Heart left ventricle (tissue), 16 donors: ENCODE results near the gene RNF183. TPM values are rescaled to one million over a fixed set of nuclear protein-coding genes. Genes with fewer than 3 reads are reported as not detected.
"Not testable (repeated sequence)": the region's sequence is repeated elsewhere in the genome, so short reads cannot be mapped to it uniquely, and the experiment has no call there.

Experiments
- ATAC-seq, 4 donors: fragments of 200-7000 bp; cut with Tn5 transposase; one replicate each; pipeline ENCODE4 v1.9.1; 2020 to 2022; ENCODE audit warnings: moderate library complexity in 4 of 4, mild to moderate bottlenecking in 3 of 4, moderate number of reproducible peaks in 1 of 4
- DNase-seq, 5 donors: peaks; one replicate each; pipeline ENCODE4 v3.0.0-alpha.2; 2020
- H3K27ac ChIP-seq, 12 donors: fragments of 200-600 bp; sonication (generic) in 4 of 12; one replicate each; pipeline versions ENCODE4 v1.5.0 to v1.8.0; 2016 to 2022; ENCODE audit warnings: mild to moderate bottlenecking in 2 of 12
- H3K27me3 ChIP-seq, 9 donors: fragments of 200-600 bp; sonication (generic) in 2 of 9; one replicate each; pipeline versions ENCODE4 v1.5.1 to v1.8.0; 2016 to 2022; ENCODE audit warnings: mild to moderate bottlenecking in 3 of 9
- H3K36me3 ChIP-seq, 9 donors: fragments of 200-600 bp; sonication (generic) in 2 of 9; one replicate each; pipeline versions ENCODE4 v1.5.0 to v1.8.0; 2018 to 2022; ENCODE audit warnings: mild to moderate bottlenecking in 2 of 9
- H3K4me1 ChIP-seq, 12 donors: fragments of 200-600 bp; sonication (generic) in 4 of 12; one replicate each; pipeline versions ENCODE4 v1.5.0 to v1.8.0; 2016 to 2022; ENCODE audit warnings: mild to moderate bottlenecking in 3 of 12
- H3K4me3 ChIP-seq, 12 donors: fragments of 200-600 bp; sonication (generic) in 4 of 12; one replicate each; pipeline versions ENCODE4 v1.5.0 to v1.8.0; 2017 to 2022; ENCODE audit warnings: mild to moderate bottlenecking in 9 of 12, moderate library complexity in 4 of 12
- H3K9me3 ChIP-seq, 12 donors: fragments of 200-600 bp; sonication (generic) in 4 of 12; one replicate each; pipeline versions ENCODE4 v1.5.0 to v1.8.0; 2016 to 2022; ENCODE audit warnings: mild to moderate bottlenecking in 1 of 12
- CTCF ChIP-seq, 12 donors: fragments of 200-600 bp; sonication (generic) in 4 of 12; IDR thresholded peaks; one replicate each; pipeline versions ENCODE4 v1.5.0 to v1.8.0; 2018 to 2022; ENCODE audit warnings: antibody characterized with exemption in 12 of 12, mild to moderate bottlenecking in 5 of 12
- POLR2A ChIP-seq, 2 donors: fragments of 450-650 bp; IDR thresholded peaks; one replicate each; pipeline ENCODE4 v1.6.1; 2017; ENCODE audit warnings: antibody characterized with exemption in 2 of 2, mild to moderate bottlenecking in 2 of 2, moderate library complexity in 2 of 2
- WGBS, 4 donors: extraction: QIAGEN DNeasy Blood & Tissue Kit in 2 of 4; methylation state at CpG; one replicate each; pipeline versions ENCODE4 v1.1.5 to v1.1.7; 2013 to 2018; 5-methylcytosine and 5-hydroxymethylcytosine counted together
- intact Hi-C, 10 donors: fragments of 100-400 bp; cut with DNase I; formaldehyde crosslinking; loops; one replicate each; pipeline versions ENCODE4 v1.11.1 to v1.14.2; 2022
- polyA plus RNA-seq, 2 donors: library from polyadenylated mRNA; stranded (reverse); fragments of 200-250 nt; gene quantifications; one replicate each; pipeline ENCODE4 v1.2.3, GENCODE V29; 2013
- total RNA-seq, 9 donors: library from RNA; depleted of rRNA in 2 of 9; stranded (reverse); fragments of >200 nt in 2 of 9; fragmentation: NEBNext Ultra II Directional in 3 of 9; extraction: Animal tissue kit (Norgen Biotek cat#: 25700) in 3 of 9; gene quantifications; one replicate each; pipeline versions ENCODE4 v1.1.0 to v1.2.4, GENCODE V29; 2016 to 2023
- donor health status: ischemic (EF 13 %, LVEDD 7.1; RV severe dilation, severe dysfunction).
- donor health status: healthy with polysubstance abuse.
- donor health status: DM: no; HTN: yes; CAD: no.
- donor health status: DM: no; HTN: no; CAD: no.
- donor health status: ischemic (EF 25% LVEDD 6.9; RV normal size, moderate dysfunction).
- donor health status: ischemic (EF 25% LVEDD 5.7; RV mildly dilated, moderate dysfunction).
- donor health status: healthy.
- donor health status: DM: yes; HTN: yes; CAD: no.
- donor health status: ischemic (EF 35%, LVEDD 5.7; RV mildly dilated, moderate dysfunction).
- donor health status: nonischemic (EF 11% LVEDD 7.7; RV severe dilation, severe dysfunction).
- donor health status: DM: yes; HTN: yes; CAD: no.
- donor health status: PGD.
- donor health status: ischemic (EF 29% LVEDD 5.4; RV normal size, mild dysfunction).
- donor health status: nonischemic (EF 23%, LVEDD 6.1; RV moderate dilation, normal function).

The RNF183 gene
- total and polyA plus RNA-seq, 11 donors: 0.04 TPM; not detected in 10

- intact Hi-C loops: no loop called here
- H3K27me3 ChIP-seq: no peaks in the 10 kb centered on the region
- whole genome bisulfite sequencing, 4 donors: 85 to 95% (median 93%) methylated on average over 6 of the region's 6 CpGs
- TF ChIP-seq CTCF (IDR thresholded peaks at IDR 0.05) (no peak), POLR2A (IDR thresholded peaks at IDR 0.05) (no peak)
- H3K4me3 ChIP-seq: no peak overlapping the region
- H3K9me3 ChIP-seq: peaks cover 0 to 3% (median 0%) of the 10 kb centered on the region in 12 donors
- no peaks in the 10 kb centered on the region for H3K4me1 ChIP-seq
- no peak overlapping the region for H3K27ac ChIP-seq
- peaks cover 0 to 50% (median 41%) of the 10 kb centered on the region in 9 donors for H3K36me3 ChIP-seq
- DNase-seq (no peak), ATAC-seq (no peak)
Observed at GRCh38 chr9:113255438-113255837, 47.7 kb downstream of the RNF183 start.

GRCh38 chr9:113254991-113255390 is 48.2 kb downstream of the RNF183 start:
- TF ChIP-seq CTCF (IDR thresholded peaks at IDR 0.05): no peak
- intact Hi-C loops: no loop called here
- 95 to 99% (median 96%) methylated on average over 1 of the region's 1 CpG for WGBS, 4 donors

GRCh38 chr9:113250807-113251206 is 52.4 kb downstream of the RNF183 start:
- DNase-seq: no peak
- intact Hi-C loops: no loop called here
- Histone ChIP-seq H3K9me3 (peaks cover 0 to 3% (median 0%) of the 10 kb centered on the region in 12 donors), H3K4me3 (no peak overlapping the region), H3K27me3 (no peaks in the 10 kb centered on the region), H3K27ac (no peak overlapping the region), H3K4me1 (peaks cover 0 to 8% (median 0%) of the 10 kb centered on the region in 12 donors), H3K36me3 (peaks cover 0 to 7% (median 0%) of the 10 kb centered on the region in 9 donors)
- TF ChIP-seq CTCF (IDR thresholded peaks at IDR 0.05) (no peak), POLR2A (IDR thresholded peaks at IDR 0.05) (no peak)
- WGBS, 4 donors: 90 to 97% (median 94%) methylated on average over 2 of the region's 2 CpGs
- no peak for ATAC-seq

More at GRCh38 chr9:113254991-113255390, 48.2 kb downstream of the RNF183 start:
- no peak overlapping the region for H3K27ac ChIP-seq
- DNase-seq (no peak), ATAC-seq (no peak)
- H3K27me3 ChIP-seq: no peaks in the 10 kb centered on the region
- H3K36me3 ChIP-seq: peaks cover 0 to 47% (median 37%) of the 10 kb centered on the region in 9 donors
- H3K4me1 ChIP-seq: no peaks in the 10 kb centered on the region
- H3K9me3 ChIP-seq: peaks cover 0 to 3% (median 0%) of the 10 kb centered on the region in 12 donors
- H3K4me3 ChIP-seq: no peak overlapping the region

GRCh38 chr9:113249661-113250060 is 53.5 kb downstream of the RNF183 start:
- ATAC-seq, H3K36me3 ChIP-seq, intact Hi-C loops: not testable (repeated sequence)

GRCh38 chr9:113247640-113248039 is 55.5 kb downstream of the RNF183 start:
- TF ChIP-seq POLR2A (IDR thresholded peaks at IDR 0.05): no peak
- no peak for TF ChIP-seq CTCF (IDR thresholded peaks at IDR 0.05)
- no peaks in the 10 kb centered on the region for H3K36me3 ChIP-seq
- H3K27me3 ChIP-seq: no peaks in the 10 kb centered on the region
- no peak overlapping the region for H3K27ac ChIP-seq
- ATAC-seq (no peak), DNase-seq (no peak)
- peaks cover 0 to 3% (median 0%) of the 10 kb centered on the region in 12 donors for H3K9me3 ChIP-seq
- no peak overlapping the region for H3K4me3 ChIP-seq
- H3K4me1 ChIP-seq: peaks cover 0 to 8% (median 0%) of the 10 kb centered on the region in 12 donors
- intact Hi-C loops: no loop called here

More at GRCh38 chr9:113249661-113250060, 53.5 kb downstream of the RNF183 start:
- H3K4me3 ChIP-seq, DNase-seq, H3K4me1 ChIP-seq, H3K27me3 ChIP-seq, H3K9me3 ChIP-seq, H3K27ac ChIP-seq: not testable (repeated sequence)
- WGBS, 4 donors: 97 to 99% (median 99%) methylated on average over 2 of the region's 2 CpGs
